Stimulated activated CD8-positive, alpha-beta memory T cell treated with anti-CD3 and anti-CD28 coated beads, Interleukin-4, amount 100 ng/mL, for 24 hours (primary cell): ENCODE measurements around the gene YPEL1.
"Not testable (repeated sequence)": the region's sequence is repeated elsewhere in the genome, so short reads cannot be mapped to it uniquely, and the experiment has no call there.

Experiments
- DNase-seq: peaks from one replicate; pipeline ENCODE4 v3.0.0-alpha.2; 2020; ENCODE audit warnings: low read depth

Gene YPEL1

DNA sequence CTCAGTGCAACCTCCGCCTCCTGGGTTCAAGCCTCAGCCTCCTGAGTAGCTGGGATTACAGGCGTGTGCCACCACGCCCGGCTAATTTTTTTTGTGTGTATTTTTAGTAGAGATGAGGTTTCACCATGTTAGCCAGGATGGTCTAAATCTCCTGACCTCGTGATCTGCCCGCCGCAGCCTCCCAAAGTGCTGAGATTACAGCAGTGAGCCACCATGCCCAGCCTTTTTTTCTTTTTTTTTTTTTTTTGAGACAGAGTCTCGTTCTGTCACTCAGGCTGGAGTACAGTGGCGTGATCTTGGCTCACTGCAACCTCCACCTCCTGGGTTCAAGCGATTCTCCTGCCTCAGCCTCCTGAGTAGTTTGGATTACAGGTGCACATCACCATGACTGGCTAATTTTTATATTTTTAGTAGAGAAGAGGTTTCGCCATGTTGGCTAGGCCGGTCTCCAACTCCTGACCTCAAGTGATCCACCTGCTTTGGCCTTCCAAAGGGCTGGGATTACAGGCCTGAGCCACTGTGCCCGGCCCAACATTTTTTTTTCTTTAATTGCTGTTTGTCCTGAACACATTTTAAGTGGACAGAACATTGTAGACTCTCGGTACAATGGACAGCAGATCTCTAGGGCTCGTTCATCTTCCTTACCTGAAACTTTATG, 14.3 kb downstream of the YPEL1 start:
- DNase-seq: not testable (repeated sequence)

DNA sequence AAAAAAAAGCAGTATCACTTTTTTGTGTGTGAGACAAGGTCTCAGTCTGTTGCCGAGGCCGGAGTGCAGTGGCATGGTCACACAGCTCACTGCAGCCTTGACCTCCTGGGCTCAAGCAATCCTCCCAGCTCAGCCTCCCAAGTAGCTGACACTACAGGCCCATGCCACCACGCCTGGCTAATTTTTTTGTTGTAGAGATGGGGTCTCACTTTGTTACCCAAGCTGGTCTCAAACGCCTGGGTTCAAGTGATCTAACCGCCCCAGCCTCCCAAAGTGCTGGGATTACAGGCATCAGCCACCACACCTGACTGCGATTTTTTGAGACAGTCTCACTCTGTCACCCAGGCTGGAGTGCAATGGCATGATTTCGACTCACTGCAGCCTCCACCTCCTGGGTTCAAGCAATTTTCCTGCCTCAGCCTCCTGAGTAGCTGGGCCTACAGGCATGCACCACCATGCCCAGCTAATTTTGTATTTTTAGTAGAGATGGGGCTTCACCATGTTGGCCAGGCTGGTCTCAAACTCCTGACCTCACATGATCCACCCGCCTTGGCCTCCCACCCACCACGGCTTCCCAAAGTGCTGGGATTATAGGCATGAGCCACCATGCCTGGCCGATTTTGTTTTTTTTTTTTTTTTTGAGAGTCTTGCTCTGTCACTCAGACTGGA, 15.3 kb downstream of the YPEL1 start:
- DNase-seq: not testable (repeated sequence)

DNA sequence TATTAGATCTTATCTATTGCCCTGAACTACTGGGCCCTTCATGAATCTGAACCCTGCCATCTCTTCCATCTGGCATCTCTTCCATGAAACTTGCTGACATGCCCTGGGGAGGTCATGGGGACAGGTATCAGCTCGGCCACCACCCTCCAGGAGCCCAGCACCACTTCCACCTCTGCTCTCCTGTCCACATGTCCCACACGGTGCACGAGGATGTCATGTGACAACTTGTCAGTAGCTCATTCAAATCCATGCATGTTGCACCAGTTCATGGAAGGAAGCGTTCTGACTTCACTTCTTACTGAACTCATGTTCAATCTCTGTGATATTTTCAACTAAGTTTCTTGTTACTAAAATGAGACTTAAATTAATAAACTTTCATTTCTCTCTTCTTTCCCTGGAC, 16.6 kb downstream of the YPEL1 start:
- no peak for DNase-seq

DNA sequence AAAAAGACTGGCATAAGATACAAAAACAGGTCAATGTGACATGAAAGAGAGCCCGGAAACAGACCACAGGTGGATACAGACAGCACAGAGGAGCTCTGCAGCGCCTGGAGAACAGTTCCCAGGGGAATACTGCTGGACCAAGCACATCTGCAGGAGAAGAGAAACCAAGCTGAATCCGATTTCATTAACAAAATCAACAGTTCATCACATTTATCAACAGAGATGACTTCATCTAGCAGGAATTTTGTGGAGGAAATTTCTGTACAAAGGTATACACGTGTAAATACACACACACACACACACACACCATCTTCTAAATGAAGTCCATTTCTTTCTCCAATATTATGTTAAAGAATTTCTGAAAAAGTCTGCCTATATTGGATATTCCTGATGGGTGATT, 17.1 kb downstream of the YPEL1 start:
- DNase-seq: no peak

DNA sequence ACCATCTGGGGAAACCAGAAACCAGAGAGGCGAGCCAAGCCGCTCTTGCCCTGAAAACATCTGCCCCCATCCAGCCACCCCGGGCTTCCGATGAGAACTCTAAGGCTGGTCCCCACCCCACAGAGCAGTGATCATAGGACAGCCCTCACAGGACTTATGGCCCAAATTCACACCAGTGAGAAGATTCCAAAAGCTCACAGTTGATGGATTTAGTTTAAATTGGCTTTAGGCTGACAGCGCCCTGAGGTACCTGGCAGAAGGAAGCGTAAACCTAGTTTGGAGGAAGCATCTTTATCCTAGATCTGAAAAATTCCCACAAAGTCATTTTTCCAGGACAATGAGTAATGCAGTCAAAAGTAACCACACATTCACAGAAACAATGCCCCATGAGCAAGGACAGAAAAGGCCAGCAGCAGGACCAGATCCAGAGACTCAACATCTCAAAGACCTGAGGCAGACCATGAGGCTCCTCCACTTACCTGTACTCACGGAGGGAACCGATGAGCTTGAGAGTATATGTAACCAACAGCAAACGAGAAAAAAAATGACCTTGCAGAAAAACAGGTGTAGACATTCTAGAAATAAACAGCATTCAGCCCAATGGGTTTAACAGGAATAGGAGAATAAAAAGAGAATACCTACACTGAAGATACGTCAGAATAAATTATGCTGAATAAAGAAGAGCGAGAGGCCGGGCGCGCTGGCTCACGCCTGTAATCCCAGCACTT, 19.0 kb downstream of the YPEL1 start:
- not testable (repeated sequence) for DNase-seq

DNA sequence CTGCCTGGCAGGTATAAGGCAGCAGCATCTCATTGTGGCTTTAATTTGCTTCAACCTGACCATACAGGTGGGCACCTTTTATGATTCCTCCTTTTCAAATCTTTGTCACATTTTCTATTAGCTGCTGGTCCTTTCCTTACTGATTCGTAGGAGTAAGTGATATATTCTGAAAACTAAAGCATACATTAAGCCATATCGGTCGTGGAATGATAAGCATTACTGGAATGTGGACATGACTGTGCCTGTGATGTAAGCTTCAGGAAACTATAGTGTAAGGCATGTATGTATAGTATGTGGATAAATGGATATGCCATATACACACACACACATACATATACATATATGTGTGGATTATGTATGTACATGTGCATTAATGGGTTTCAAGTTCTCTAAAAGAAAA, 20.8 kb downstream of the YPEL1 start:
- DNase-seq: no peak

DNA sequence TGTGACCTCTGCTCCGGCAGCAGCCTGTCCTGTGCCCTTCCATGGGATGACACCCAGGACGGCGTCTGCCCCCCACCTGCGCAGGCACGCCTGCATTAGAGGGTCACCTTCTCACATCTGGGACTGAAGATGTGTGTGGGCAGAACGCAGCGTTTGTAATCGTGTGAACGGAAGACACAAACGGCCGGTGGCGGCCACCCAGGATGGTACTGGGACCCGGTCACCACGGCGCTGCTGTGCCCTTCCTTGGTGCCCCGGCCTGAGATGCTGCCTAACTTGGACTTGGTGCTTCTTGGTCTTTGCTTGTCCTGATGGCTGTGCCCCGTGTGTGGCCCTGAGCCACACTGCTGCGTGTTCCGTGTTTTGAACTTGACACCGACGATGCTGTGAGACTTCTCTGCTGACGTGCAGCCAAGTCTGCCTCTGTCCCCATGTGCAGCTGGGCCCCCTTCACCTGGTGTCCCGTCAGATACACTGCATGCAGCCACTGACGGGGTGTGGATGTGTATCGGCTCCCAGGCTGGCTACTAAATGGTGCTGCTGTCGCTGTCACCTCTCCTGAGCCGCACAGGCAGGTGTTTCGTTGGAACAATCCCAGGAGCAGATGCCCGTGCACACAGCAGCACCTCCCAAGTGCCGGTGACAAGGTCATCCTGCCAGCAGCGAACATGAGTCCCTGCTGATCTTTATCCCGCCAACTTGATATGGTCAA, 21.4 kb downstream of the YPEL1 start:
- no peak for DNase-seq

DNA sequence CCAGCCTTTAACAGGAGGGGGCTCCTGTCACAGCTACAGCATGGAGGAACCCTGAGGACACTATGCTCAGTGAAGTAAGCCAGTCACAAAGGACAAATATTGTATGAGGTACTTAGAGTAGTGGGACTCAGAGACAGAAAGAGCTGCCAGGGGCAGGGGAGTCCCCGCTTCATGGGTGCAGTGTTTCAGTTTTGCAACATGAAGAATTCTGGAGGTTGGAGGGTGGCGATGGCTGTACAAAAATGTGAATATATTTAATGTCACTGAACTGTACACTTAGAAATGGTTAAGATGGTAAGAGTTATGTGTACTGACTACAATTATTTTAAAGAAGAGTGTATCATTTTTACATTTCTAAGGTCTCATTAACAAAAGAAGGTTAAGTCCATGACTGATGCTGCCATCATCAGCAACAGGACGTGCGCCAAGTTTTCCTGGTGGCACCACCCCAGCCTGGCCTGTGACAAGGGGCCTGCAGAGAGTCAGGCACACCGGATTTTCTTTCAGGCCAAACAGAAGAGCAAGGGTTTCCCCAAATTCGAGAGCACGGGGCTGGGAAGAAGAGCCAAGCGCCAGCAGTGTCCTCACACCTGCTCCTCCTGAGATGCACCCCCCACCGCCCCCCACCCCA, 22.1 kb downstream of the YPEL1 start:
- no peak for DNase-seq

DNA sequence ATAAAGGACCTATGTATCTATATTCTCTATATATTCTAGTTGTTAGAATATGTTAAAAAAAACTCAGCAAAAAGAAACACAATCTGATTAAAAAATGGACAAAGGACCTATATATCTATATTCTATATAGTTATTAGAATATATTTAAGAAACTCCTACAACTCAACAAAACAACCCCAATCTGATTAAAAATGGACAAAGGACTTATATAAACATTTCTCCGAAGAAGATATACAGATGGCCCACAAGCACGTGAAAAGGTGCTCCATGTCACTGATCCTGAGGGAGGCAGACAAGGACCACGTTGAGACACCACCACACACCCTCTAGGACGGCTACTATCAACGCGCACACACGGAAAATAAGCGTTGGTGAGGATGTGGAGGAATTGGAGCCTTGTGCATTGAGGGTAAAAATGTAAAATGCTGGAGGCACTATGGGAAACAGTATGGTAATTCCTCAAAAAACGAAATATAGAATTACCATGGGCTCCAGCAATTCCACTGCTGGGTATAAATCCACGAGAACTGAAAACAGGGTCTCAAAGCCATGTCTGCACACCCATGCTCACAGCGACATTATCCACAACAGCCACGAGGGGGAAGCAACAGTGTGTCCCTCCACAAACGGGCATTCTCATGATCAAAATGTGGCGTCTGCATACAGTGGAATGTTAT, 22.7 kb downstream of the YPEL1 start:
- peak; percentile 35 for DNase-seq

DNA sequence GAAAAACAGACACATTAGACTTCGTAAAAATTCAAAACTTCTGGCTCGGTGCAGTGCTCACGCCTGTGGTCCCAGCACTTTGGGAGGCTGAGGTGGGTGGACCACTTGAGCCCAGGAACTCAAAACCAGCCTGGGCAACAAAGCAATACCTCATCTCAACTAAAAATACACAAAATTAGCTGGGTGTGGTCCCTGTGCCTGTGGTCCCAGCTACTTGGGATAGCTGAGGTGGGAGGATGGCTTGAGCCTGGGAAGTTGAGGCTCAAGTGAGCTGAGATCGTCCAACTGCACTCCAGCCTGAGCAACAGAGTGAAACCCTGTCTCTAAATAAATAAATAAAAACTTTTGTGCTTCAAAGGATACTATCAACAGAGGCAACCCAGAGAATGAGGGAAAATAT, 23.7 kb downstream of the YPEL1 start:
- no peak for DNase-seq

DNA sequence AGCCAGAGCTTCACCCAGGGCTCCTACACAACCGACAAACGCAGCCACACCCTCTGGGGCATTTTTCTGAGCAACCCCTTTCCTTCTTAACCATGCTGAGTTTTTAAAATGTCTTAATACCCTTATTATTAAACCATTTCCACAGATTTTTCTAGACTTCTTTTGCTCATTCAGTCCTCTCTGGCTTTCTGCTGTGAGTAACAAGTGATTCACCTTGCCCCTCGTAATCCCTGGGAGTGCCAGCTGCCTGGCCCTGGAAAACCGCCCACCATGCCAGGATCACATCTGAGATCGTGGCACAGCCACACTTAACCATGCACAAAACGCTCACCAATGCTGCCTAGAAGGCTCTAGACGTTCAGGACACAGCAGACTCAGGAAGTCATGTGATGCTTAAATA, 25.4 kb downstream of the YPEL1 start:
- DNase-seq: no peak

DNA sequence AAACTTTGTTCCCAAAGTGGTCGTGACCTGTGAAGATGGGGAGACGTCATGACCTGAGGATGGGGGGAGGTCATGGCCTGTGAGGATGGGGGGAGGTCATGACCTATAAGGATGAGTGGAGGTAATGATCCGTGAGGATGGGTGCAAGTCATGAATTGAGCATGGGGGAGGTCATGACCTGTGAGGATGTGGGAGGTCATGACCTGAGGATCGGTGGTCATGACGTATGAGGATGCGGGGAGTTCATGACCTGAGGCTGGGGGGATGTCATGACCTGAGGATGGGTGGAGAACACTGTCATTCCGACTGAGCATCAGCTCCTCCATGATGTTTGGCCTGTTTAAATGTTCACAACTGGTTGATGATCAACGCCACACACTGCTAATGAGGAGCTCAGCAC, 25.9 kb downstream of the YPEL1 start:
- DNase-seq: no peak

DNA sequence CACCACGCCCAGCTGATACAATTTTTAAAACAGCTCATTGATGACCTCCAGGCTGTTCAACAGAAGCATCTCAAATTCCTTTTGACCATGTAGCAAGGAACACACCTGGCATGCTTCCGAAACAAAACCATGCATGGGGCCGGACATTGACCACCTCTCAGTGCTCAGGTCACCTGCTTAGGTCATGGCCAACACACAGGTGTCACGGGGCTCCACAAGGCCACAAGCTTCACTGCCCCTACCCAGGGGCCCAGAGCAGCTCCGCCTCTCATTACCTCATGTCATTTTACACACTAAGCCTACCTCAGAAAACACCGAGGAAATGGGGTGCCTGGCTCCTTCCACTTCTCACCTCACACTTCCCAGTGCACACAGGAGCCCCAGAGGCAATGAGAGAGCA, 26.6 kb downstream of the YPEL1 start:
- DNase-seq: no peak

DNA sequence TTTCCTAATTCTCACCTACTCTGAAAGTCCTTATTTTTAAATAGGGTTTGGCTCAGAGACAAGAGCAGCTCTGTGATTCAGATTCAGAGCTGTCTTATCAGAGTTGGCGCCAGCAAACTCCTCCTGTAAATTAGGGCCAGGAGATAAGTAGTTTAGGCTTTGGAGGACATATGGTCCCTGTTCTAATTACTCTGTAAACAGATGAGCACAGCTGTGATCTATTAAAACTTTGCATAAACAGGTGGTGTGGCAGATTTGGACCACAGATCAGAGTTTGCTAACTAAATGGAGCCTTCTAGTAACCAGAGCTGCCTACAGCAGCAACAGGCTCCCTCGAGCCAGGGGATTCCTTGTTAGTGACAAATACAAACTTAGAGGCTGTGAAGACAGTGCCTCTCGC, 27.9 kb downstream of the YPEL1 start:
- no peak for DNase-seq

DNA sequence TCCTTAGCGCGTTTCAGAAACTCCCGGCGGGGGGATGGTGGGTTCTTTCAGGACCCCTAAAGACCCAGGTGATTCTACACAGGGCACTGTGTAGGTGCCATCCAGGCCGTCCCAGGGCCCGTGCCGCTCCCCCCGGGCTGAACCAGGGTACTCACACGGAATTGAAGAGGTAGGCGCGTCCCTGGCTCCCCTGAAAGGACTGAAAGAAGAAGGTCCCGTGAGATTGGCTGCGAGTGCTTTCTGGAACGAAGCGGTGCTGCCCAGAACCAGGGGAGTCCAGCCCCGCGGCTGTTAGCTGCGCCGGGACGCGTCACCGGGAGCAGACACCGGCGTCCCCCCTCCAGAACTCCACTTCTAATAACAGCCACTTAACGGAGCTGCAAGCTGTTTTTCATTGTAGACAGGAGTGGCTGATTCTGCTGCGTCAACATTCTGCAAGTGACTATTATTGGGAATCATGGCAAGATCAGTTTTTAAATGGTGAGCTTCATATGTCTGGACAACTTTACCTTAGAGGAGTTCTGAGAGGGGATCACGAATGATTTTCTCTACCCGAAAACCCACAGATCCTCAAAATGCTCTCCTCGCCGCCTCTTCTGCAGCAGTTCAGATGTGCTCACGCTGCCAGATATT, 31.8 kb downstream of the YPEL1 start:
- DNase-seq: no peak

DNA sequence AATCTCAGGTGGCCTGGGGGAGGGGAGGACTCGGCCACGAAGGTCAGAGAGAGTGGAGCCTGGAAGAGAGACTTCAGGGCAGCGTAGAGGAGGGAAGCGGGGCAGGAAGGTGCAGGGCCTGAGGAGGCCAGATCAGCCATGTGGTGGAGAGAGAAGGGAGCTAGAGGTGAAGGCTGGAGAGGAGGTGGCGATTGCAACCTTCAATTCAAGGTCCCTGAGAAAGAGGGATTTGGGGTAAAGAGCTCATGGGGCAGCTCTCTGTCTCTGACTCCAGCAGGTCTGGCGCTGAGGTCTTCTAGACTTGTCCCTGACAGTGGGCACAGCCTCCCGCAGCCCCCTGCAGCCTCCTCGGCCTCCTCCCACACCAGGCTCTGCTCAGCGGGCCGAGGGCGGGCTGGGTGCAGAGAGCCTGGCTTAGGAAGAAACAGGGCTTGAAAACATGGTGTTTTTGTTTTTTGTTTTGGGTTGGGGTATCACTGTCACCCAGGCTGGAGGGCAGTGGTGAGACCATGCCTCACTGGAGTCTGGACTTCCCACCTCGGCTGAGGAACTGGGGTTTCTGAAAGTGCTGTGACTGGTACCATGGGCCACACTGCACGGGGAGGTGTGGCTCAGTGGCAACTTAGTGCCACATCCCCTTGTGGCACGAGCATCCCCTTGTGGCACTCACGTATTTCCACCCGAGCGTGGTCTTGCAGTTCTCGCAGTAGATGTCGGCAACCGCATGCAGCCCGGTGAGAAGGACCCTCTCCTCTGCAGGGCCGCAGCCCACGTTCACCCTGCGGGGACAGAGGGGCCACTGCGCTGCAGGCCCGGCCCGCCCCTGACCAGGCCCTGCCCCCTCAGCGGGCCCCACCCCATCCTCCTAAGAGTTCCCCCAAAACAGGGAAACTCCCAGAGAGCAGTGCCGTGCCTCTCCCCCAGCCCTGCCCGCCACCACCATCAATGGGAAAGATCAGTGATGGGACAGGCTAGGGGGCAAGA, 32.6 kb downstream of the YPEL1 start:
- no peak for DNase-seq

DNA sequence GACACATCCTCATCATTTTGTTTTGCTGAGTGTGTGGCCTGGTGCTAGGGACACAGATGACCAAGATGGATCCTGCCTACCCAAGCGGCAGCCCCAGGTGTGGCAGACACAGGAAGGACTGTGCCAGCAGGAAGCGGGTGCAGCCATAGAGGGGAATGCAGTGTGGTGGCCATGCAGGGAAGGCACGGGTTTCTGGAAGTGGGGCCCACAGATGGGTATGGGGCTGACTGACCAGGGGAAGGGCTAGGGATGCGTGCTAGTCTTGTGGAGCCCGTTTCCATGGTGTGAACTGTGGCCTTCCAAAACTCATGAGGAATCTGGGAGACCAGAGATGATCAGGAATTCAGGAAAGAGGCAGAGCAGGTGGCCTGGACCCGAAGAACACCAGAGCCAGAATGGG, 33.5 kb downstream of the YPEL1 start:
- no peak for DNase-seq

DNA sequence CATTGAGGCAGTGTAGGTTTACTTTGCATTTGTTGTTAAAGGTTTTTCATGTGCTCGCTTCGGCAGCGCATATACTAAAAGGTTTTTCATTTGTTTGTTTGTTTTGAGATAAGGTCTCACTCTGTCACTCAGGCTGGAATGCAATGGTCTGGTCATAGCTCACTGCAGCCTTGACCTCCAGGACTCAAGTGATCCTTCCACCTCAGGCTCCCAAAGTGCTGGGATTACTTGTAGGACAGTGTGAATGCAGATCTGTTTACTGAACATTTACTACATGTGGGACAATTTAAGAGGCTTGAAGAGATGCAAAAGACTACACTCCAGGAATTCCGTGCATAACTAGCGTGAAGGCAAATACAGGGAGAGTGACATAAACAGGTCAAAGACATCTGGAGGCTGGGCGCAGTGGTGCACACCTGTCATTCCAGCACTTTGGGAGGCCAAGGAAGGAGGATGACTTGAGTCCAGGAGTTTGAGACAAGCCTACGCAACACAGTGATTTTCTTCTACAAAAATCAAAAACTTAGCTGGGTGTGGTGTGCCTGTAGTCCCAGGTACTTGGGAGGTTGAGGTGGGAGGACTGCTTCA, 34.1 kb downstream of the YPEL1 start:
- no peak for DNase-seq

DNA sequence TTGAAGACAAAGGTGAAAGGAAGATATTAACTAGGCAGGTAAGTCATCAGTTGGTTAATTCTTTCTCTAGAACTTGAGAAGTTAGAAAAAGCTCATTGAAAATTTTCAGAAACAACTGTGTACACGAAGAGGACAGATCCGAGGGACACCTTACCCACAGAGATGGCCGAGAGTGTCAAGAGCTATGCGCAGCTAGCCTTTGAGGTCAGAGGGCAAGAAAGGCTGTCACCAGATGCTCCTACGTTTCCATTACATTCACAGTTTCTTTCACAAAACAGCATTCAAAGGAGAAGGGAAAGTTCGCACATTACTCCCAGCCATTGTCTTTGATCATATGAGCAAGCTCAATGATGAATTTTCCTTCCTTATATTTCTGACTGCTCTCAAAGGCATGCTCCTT, 34.8 kb downstream of the YPEL1 start:
- DNase-seq: no peak

DNA sequence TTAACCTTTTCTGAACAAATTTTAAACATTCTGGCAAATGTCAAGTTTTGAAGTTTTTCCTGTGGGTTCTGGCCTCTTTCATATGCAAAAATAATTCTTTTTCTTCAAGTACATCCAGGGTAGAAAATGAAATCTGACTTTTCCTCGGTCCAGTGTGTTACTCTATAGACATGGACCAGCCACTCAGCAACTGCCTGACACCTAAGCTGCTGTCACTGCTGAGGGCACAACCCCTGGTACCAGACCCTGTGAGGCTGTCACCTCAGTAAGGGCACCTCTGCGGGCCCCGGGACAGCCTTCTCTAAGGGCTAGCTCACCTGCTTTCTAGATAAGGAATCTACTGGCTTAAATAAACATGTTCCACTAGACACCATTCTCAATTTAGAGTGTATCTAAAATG, 36.0 kb downstream of the YPEL1 start:
- DNase-seq: no peak
